ENCODE measurements around the gene SELENOV. TPM values are rescaled to one million over a fixed set of nuclear protein-coding genes. Genes with fewer than 3 reads are reported as not detected.

SELENOV gene
- total RNA-seq, 1 donor from 2014 or later = 0.73 TPM

GRCh38 chr19:39497701-39497995 is 17.3 kb upstream of the SELENOV start:
- Histone ChIP-seq H3K27me3 (peaks cover 63% of the 10 kb centered on the region), H3K4me1 (peaks cover 17% of the 10 kb centered on the region), H3K9ac (no peak overlapping the region), H3K4me3 (peak overlapping the region; percentile 56), H3K36me3 (no peaks in the 10 kb centered on the region), H4K20me1 (ENCODE audit: low read depth) (no peaks in the 10 kb centered on the region), H3K4me2 (peak overlapping the region; percentile 71), H3K27ac (no peak overlapping the region), H3F3A (ENCODE audit: low read depth) (peaks cover 32% of the 10 kb centered on the region), H2AFZ (replicated peaks) (peak overlapping the region; percentile 83), H3K79me2 (ENCODE audit: low read depth) (no peaks in the 10 kb centered on the region), H3K9me3 (ENCODE audit: low read depth) (no peaks in the 10 kb centered on the region)
- no peaks in the 10 kb centered on the region for H3K9me3 Mint-ChIP-seq
- no peak overlapping the region for H3K27ac Mint-ChIP-seq
- no peak for DNase-seq (ENCODE audit: low spot score)
- H3K4me1 Mint-ChIP-seq = peaks cover 20% of the 10 kb centered on the region
- H3K36me3 Mint-ChIP-seq = peaks cover 2% of the 10 kb centered on the region
- TF ChIP-seq EZH2 (IDR thresholded peaks at IDR 0.05) (no peak), CTCF (IDR thresholded peaks at IDR 0.05) (no peak), EZH2phosphoT487 (IDR thresholded peaks at IDR 0.05) (no peak)
- peak overlapping the region; percentile 81 for H3K4me3 Mint-ChIP-seq
- H3K27me3 Mint-ChIP-seq (ENCODE audit: insufficient read depth, low read depth) = peaks cover 32% of the 10 kb centered on the region

- peaks cover 17% of the 10 kb centered on the region for H3K4me1 ChIP-seq
- DNase-seq (ENCODE audit: low spot score) = peak; percentile 89
- no peaks in the 10 kb centered on the region for H3K9me3 ChIP-seq (ENCODE audit: low read depth)
- peak overlapping the region; percentile 20 for H3K27ac Mint-ChIP-seq
- peaks cover 22% of the 10 kb centered on the region for H3K4me1 Mint-ChIP-seq
- H4K20me1 ChIP-seq (ENCODE audit: low read depth) = no peaks in the 10 kb centered on the region
- H3K4me3 Mint-ChIP-seq = peak overlapping the region; percentile 81
- peak overlapping the region; percentile 56 for H3K4me3 ChIP-seq
- no peak for TF ChIP-seq EZH2phosphoT487 (IDR thresholded peaks at IDR 0.05)
- peak; percentile 57 for TF ChIP-seq CTCF (IDR thresholded peaks at IDR 0.05)
- TF ChIP-seq EZH2 (IDR thresholded peaks at IDR 0.05) = no peak
- H3K9ac ChIP-seq = no peak overlapping the region
- no peaks in the 10 kb centered on the region for H3K36me3 Mint-ChIP-seq
- peaks cover 28% of the 10 kb centered on the region for H3F3A ChIP-seq (ENCODE audit: low read depth)
- peaks cover under 1% of the 10 kb centered on the region for H3K9me3 Mint-ChIP-seq
- peaks cover 32% of the 10 kb centered on the region for H3K27me3 Mint-ChIP-seq (ENCODE audit: insufficient read depth, low read depth)
- peak overlapping the region; percentile 83 for H2AFZ ChIP-seq (replicated peaks)
- H3K27ac ChIP-seq = no peak overlapping the region
- H3K36me3 ChIP-seq = no peaks in the 10 kb centered on the region
- no peaks in the 10 kb centered on the region for H3K79me2 ChIP-seq (ENCODE audit: low read depth)
- peaks cover 69% of the 10 kb centered on the region for H3K27me3 ChIP-seq
- peak overlapping the region; percentile 71 for H3K4me2 ChIP-seq
These were observed 16.7 kb upstream of the SELENOV start for GRCh38 chr19:39497996-39498797.

- Histone ChIP-seq H3K9me3 (ENCODE audit: low read depth) (no peaks in the 10 kb centered on the region), H4K20me1 (ENCODE audit: low read depth) (no peaks in the 10 kb centered on the region), H3F3A (ENCODE audit: low read depth) (peaks cover 28% of the 10 kb centered on the region), H3K4me3 (peak within 1 kb of the TSS; percentile 56), H3K9ac (no peak within 1 kb of the TSS), H3K27ac (no peak within 1 kb of the TSS), H3K4me2 (peak within 1 kb of the TSS; percentile 71), H3K36me3 (no peaks in the 10 kb centered on the region), H3K79me2 (ENCODE audit: low read depth) (no peaks in the 10 kb centered on the region), H2AFZ (replicated peaks) (peak within 1 kb of the TSS; percentile 89), H3K27me3 (peaks cover 77% of the 10 kb centered on the region), H3K4me1 (peaks cover 17% of the 10 kb centered on the region)
- peak; percentile 68 for TF ChIP-seq EZH2phosphoT487 (IDR thresholded peaks at IDR 0.05)
- TF ChIP-seq CTCF (IDR thresholded peaks at IDR 0.05) = no peak
- peak; percentile 84 for TF ChIP-seq EZH2 (IDR thresholded peaks at IDR 0.05)
- H3K4me3 Mint-ChIP-seq = peak within 1 kb of the TSS; percentile 86
- peak within 1 kb of the TSS; percentile 31 for H3K27ac Mint-ChIP-seq
- peaks cover 27% of the 10 kb centered on the region for H3K4me1 Mint-ChIP-seq
- DNase-seq (ENCODE audit: low spot score) = peak; percentile 62
- peaks cover 34% of the 10 kb centered on the region for H3K27me3 Mint-ChIP-seq (ENCODE audit: insufficient read depth, low read depth)
- no peaks in the 10 kb centered on the region for H3K36me3 Mint-ChIP-seq
- H3K9me3 Mint-ChIP-seq = peaks cover 4% of the 10 kb centered on the region
These were observed 15.9 kb upstream of the SELENOV start, which contains the start of gene DLL3 for GRCh38 chr19:39498798-39499642. Gene DLL3, plus strand, starts transcription at chr19:39498947. Its CDS starts 28 bp downstream, at chr19:39498975.
